LoVo (cell line): ENCODE results near the gene MYO5B.

Experiments
- DNase-seq: peaks from one replicate; pipeline ENCODE4 v3.0.0-alpha.2; 2016; ENCODE audit warnings: low spot score

Gene MYO5B

DNA sequence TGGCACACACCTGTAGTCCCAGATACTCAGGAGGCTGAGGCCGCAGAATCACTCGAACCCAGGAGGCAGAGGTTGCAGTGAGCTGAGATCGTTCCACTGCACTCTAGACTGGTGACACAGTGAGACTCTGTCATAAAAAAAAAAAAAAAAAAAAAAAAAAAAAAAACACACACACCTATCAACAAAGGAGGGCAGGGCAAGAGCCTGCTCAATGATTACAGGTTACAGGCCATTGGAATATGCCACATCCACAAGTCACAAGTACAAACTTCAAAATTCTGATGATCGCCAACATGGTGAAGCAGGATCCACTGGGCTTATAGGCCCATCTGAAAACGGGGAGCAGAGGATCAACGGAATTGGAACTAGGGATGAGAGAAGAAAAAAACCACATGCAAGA lies 6.3 kb downstream of the MYO5B start:
- DNase-seq: no peak

DNA sequence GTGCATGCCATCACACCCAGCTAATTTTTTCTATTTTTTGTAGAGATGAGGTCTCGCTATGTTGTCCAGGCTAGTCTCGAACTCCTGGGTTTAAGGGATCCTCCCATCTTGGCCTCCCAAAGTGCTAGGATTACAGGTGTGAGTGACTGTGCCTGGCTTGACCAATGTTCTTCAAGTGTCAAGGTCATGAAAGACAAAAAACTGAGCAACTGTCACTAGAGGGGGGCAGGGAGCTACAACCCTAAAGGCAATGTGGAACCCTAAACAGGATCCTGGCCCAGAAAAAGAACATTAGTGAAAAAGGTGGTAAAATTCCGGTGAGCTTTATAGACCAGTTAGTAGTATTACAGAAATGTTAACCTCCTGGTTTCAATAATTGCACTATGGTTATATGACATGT lies 7.3 kb downstream of the MYO5B start:
- DNase-seq: no peak

DNA sequence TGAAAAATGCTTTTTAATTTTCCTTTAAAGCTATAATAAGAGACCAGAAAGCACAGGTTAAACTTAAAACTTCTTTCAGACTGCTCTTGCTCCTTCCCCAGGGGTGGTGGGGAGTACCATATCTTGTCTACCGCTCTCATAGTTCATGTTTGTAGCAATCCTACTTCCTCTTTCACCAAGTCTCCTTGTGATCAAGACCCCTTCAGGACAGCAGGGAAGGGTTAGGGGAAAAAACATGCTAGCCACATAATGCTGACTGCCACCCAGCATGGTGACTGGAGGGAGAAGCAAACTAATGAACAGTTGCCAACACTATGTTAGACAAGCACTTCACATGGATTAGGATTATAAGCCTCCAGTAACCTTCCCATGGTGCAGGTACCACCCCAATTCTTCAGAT lies 8.6 kb downstream of the MYO5B start:
- no peak for DNase-seq

DNA sequence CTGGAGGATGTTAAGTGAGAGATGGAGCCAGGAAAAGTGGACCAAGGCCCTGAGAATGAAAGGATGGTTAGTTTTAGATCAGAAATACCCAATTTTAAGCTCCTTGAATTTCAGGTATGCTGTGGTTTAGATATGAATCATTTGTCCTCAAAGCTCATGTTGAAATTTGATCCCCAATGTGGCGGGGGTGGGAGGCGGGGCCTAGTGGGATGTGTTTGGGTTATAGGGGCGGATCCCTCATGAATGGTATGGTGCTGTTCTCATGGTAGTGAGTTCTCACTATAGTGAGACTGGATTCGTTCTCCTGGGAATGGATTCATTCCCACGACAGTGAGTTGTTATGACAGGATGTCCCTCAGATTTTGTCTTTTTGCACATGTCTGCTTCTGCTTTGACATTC lies 11.4 kb downstream of the MYO5B start:
- peak; percentile 9 for DNase-seq

DNA sequence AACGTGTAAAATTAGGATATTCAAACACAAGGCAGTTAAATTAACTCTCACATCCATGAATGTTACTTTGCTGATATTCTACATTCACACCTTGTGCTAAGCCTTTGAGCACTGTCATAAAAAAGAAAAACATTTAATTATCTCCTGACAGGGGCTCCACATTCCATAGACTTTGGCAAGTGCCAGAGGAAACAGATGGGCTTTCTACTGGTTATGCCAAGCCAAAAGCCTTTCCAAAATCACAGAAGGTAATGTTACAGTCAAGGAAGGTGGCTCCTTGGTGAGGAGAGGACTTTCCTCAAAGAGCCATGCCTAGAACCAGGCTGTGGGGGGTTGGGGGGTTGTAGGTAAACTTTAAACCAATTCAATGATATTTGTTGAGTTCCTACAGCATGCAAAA lies 12.4 kb downstream of the MYO5B start:
- DNase-seq: no peak

DNA sequence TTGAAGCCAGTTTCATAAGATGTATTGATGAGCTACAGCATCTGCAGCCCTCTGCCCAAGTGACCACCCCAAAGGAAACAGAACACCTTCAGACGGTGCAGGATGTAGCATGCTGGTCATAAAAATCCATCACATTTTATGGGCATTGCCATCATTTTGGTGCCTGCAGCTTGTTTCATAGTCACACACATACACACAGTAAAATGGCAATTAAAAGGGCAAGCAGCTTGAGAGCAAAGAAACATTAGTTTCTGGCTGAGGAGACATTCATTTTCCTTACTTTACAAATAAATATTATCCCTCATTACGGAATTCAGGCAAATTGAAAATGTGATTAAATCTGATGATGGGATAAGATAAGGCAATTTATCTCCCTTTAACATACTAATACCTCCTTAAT lies 13.4 kb downstream of the MYO5B start:
- no peak for DNase-seq

DNA sequence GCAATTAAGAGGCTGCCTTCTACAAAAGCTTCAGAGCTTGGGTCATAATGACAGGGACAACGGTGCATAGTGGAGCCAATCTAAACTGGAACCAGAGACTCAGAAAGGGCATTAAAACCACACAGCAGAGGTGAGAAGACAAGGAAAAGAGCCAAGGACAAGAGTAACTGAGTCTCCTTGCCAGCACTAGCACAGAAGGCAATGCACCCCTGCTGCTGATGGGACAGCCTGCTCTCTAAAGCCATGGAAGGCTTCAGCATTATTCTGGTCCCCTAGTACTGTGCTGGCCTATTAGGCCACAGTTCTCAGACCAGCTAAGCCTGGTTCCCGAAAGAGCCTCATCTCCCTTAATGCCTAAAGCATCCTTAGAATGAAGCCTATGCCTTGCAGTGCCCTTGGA lies 15.5 kb downstream of the MYO5B start:
- no peak for DNase-seq

DNA sequence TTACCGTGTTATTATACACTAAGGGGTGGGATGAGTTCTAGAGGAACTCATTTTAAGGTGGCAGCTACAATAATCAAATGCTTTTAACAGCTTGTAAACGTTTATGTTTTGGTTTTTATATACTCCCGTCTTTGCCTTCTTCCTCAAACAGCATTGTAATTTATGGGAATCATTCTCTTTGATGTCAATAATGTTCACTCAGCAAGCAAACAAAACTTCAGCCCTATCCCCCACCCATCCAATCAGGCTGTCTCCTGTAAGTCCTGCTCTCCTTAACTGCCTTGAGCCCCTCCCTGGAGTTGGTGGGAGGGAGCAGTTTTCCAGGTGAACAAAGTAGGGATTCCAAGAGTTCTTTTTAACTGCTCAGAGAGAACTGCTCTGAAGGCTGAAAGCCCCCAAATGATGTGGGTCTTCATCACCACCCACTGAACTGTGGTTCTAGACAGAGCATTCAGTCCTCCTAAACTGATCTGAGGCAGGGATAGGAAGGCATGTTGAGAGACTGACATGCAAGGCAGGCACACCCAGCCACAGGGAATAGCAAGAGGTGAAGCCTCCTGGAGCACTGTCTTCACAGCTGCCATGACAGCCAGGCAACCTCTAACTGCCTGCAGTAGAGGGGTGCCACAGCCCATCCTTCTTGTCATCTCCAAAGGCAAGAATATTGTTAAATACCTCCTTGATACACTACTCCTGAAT lies 17.5 kb downstream of the MYO5B start:
- DNase-seq: peak; percentile 24

DNA sequence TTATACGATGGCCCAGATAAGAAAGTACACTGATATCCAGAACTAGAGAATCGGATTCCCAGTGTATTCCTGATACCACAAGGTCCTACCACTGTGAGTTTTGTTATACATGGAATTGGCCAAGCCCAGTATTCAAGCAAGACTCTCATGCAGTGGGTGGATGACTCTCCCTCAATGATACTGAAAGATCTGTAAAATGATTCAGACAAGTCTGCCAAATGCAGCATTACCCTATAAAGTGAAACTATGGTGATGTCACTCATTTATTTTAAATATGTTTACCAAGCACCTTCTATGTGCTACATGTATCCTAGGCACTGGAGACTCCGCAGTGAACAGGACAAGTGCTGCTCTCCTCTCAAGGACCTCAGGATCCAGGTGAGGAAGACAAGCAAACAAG lies 22.6 kb downstream of the MYO5B start:
- DNase-seq: no peak

DNA sequence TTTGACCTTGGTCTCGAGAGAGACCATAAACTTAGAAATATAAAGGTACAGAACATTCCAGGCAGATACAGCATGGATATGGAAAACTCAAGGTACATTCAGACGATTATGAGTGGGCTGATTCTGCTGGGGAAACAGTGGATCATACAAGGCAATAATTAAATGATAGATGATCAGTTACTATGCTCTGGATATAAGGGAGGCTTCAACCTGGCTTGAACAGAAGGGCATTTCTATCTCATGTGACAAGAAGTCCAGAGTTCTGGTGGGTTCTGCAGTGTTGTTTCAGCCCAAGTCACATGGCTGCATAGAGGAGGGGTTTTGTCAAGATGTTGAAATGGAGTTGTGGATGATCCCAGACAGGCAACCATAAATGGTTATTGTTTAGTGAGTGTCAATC lies 23.5 kb downstream of the MYO5B start:
- no peak for DNase-seq

DNA sequence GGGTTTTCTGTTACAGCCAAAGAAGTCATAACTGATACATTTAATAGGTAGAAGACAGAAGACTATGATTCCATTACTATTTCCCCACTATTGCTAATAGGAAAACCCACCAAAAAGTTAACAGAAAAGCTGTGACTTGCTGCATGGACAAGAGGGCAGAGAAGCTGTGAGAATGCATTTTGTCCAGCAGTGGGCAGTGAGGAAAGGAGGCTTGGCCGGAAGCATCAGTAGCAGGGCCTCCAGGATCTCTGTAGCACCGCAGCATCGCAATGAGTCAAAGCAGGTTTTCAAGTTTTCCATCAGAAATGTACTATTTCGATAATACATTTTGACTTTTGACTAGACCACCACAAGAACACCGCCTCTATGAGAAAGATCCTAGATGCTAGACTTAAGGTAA lies 24.9 kb downstream of the MYO5B start:
- DNase-seq: no peak

DNA sequence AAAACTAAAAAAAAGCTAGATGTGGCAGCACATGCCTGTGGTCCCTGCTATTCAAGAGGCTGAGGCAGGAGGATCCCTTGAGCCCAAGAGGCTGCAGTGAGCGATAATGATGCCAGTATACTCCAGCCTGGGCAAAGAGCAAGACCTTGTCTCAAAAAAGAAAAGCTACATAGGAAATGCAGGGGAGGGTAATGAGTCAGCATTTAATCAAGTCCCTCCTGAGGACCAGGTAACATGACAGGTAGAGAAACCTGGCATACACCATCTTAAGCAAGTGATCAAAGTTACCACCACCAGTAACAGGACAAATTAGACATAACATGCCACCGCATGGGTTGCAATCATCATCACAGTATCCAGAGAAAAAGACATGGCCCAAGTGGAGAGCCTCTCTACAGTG lies 25.8 kb downstream of the MYO5B start:
- no peak for DNase-seq

DNA sequence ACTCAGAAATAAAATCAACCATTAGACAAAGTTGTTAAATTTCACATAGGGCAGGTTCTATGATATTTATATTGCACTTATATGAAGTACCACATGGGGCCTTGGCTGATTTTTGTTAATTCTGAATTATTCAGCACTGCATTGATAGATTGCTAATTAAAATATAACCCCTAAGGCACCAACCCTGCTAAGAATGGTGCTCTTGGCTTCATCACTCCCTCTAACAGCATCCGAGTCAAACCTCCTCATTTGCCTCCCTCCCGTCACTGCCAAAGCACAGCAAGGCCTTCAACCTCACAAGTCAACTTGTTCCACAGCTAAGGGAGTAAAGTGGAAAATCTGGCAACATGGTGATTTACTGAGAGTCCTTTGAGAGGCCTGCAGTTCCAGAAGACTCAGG lies 27.0 kb downstream of the MYO5B start:
- DNase-seq: no peak

DNA sequence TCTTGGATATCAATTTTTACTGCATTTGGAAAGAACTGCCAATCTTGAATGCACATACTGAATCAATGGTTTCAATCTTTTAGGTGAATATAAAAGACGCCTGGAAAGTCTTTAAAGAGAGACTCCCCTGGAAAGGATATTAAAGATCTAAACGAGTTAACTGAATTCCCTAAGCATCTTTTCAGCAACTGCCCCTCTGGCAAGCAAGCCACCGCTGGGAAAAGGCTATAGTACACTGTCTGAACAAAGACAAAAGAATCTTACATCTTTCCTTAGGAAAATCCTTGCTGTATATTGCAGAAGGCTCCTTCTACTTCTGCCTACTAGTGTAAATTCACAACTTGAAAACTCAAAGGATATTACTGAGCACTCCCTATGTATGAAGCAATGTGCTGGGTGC lies 28.0 kb downstream of the MYO5B start:
- DNase-seq: no peak

DNA sequence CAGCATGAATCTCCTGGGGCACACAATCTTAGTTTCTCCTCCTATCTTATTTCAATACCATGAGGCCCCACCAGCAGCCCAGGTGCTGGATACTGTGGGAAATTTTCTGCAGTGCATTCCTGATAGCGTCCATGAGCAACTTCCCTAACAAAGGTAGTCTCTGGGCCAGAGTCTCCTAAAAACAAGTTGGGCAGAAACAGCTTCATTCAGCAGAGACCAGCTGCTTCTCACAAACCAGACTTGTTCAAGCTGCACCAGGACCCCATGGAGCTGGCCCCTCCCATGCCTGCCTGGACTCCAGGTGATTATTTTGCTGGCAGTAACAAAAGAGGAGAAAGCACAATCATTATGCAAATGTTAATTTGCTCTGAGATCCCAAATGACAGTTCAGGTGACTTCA lies 31.4 kb downstream of the MYO5B start:
- DNase-seq: no peak

DNA sequence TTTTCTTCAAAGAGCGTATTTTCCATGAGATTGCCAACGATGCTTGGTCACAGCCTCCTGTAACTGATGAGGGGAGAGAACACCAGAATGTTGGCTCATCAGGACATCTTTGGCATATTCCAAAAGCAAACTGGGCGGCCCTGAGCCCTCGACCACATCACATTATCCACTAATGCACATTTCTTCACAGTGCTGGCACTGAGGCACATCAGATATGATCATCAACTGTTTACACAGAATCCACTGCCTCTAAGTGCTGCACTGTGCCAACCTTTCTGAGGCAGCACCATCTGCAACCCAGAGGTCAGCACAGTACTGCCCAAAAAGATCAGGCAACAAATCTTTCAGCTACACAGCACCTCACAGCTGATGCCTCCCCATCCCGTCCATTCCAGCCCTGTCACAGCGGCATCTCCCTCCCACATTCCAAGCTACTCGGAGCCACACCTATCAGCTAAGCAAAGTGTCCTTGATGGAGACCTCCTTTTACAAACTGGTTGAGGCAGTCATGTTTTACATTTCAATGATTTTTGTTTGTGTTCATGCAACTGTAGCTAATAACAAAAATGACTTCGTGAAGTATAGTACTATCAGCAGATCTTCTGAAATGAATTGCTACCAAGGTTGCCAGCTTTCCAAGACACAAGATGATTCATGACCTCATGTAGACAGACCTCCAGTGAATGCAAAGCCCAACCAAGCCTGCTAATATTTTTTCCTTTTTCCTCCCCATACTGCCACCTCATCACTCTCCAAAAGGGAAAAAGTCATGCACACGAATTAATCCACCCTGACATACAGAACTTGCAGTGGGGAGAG lies 32.3 kb downstream of the MYO5B start:
- no peak for DNase-seq

DNA sequence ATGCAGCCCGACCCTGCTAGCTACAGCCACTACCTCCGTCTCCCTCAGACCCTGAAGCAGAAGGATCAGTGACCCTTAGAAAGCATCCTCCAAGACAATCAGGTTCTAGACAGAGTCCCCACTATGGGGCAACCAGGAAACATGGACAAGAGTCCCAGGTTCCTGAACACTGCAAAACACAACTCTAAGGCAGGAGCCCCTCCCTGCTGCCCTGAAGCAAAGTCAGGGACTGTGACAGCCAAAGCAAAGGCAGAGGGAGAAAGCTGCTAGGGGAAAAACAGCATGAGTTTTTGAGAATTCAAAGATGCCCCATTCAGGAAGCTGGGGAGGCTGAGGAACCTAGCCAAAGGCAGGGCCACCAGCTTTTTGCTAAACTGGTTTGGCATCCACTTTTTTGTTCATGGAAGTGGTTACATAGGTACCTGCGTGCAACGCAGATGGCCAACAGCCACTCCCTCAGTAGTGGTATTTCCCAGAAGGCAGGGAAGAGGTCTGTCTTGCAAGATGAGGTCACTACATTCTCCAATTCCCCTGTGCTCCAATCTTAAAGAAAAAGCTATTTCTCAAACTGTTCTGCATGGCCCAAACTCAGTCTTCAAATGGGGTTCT lies 33.2 kb downstream of the MYO5B start:
- DNase-seq: peak; percentile 5

DNA sequence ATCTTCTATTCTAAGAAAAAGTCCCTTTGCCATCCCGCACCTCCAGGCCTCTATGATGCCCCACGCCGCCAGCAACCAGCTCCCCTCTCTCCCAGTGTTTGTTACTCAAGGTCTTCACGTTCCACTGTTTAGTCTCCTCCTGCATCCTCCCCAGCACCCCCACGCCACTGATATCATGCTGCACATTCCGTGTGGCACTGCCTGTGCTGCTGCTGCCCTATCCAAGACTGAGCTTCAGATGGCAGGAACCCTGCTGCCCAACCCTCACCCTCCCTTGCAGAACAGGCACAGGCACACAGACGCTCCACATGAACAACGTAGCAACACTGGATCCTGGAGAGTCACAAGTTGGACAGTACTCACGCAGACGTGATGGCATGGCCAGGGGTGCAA lies 35.3 kb downstream of the MYO5B start:
- no peak for DNase-seq

DNA sequence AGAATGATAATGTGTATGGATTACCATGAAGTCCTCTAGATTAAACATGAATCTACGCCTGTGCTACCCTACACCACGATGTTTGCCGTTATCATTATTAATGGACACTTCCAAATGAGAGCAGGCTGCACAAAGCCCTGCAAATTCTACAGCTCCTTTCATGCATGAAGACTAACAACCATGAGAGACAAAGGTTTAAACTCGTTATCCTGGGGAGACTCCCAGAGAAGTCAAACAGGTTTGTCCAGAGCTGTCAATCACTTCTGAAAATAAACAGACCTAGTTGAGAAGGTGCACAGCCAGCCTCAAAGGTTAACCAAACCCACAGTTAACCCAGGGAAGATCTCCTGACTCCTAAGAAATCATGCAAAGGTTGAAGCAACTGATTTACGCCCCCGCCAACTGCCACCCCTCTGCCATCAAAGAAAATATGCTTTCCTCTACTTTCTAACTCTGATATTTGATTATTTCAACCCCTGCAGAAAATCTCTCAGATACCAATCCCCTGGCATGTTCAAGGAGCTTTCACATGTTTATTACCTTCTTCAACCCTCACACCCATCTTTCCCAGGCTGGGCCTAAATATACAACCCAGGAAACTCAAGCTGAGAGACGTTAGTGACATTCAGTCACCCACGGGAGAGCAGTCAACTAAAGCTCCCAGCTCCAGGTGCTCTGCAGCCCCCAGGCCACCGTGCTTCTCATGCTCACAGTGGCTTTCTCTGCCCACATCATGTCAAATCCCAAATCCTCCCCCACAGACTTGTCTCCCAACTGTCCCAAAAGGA lies 35.9 kb downstream of the MYO5B start:
- DNase-seq: peak; percentile 73

DNA sequence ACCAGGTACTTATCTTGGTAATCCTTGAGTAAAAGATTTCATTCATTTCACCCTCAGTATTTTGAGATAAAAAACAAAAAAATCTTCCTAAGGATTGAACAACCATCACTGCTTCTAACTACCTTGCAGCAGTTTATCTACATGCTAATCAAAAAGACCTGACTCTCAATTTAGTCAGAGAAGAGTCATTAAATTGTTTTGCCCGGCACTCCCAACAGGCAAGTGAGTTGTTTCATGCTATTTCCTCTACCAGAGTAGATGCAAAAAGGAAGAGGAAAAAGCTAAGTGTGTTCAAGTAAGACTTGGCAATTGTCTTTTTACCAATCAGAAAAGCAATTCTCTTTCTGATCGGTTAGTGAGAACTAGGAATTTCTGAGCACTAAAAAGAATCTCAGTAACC lies 39.5 kb downstream of the MYO5B start:
- DNase-seq: no peak

DNA sequence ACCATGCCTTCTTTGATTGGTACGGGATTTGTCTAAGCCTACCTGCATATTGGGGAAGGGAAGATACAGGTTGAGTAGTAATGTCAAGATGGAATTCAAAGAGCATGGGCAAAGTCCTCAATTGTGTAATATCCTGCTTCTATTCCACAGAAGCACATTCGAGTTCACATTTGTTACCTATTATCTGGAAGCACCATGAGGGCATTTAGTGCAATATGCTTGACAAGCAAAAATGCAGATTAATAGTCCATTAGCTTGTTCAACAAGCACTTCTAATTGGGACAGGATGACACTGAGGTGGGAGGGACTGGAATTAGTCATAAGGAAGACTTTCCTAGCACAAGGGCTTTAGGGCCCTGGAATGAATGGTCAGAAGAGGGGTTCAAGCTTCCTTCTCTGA lies 40.5 kb downstream of the MYO5B start:
- no peak for DNase-seq

DNA sequence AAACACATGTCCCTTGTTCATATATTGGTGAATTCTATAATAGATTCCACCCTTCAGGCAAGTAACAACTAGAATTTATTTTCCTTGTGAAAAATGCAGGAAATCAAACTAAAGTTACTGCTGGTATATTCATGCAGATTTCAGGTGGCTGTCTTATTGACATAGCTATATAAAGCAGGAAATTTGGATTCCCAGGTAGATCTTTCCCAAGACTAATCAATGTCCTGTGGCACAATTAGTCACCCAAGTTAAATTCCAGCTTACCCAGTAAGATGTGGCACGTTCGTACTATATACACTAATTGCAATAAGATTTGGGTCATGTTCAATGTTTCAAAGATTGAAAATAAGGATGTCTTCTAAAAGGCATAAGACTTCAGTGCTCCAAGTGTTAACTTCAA lies 42.0 kb downstream of the MYO5B start:
- DNase-seq: no peak

DNA sequence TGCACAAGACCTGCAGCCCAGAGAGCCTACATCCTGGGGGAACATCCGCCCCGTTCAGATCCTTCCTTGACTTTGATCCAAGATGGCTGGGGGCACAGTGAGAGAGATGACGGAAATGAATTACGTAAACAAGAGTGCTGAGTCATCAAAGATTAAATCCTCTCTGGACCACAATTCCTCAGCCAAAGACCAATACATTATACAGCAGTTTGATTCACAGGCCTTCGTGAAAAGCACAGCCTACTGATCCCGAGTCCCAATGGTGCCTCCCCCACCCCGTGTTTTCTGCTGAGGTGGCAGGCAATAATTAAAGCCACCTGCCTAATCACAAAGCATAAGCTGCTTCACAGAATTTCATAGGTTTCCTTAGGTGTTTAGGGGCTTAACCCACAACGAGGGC lies 43.0 kb downstream of the MYO5B start:
- no peak for DNase-seq
